NCI-H1436 (cell line): ENCODE measurements around the gene TADA1.
"Not testable (repeated sequence)": the region's sequence is repeated elsewhere in the genome, so short reads cannot be mapped to it uniquely, and the experiment has no call there.

Experiments
- DNase-seq: peaks from one replicate; lab custom pipeline; 2025; lab: John Stamatoyannopoulos, UW

TADA1 gene

DNA sequence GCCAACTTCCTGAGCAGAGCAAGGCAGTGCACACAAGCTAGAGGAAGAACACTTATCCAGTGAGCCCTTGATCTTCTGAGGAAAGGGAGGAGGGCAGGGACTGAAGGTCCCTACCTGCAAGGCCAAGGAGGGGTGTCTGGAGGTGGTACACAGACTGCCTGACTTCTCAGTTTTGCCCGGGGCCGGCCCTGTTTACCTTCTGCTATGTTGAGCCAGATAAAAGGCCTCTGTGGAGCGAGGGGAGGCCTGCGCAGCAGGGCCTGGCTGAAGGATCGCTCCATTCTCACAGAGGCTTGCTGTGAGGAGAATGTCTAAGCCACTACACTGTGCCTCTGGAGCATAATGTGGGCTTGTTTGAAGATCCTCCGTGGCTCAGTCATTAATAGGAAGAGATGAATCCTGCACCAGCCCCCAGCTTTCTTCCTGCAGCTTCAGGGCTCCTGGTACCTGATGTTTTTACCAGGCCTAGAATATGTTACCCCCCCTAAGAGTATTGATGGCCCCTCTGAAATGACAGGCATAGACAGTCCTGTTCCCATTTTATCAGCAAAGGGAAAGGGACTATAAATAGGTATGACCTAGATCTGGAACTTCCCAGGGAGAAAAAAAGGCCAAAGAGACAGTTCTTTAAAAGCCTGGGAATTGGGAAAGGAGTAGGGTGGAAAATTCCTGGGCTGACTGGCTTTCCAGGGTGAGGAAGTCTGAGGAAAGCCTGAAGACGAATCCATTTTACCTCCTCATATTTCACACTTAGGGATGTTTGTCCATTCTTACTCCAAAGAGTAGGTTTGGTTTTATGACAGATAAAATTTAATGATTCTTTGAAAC is 32.1 kb downstream of the TADA1 start:
- DNase-seq: no peak

DNA sequence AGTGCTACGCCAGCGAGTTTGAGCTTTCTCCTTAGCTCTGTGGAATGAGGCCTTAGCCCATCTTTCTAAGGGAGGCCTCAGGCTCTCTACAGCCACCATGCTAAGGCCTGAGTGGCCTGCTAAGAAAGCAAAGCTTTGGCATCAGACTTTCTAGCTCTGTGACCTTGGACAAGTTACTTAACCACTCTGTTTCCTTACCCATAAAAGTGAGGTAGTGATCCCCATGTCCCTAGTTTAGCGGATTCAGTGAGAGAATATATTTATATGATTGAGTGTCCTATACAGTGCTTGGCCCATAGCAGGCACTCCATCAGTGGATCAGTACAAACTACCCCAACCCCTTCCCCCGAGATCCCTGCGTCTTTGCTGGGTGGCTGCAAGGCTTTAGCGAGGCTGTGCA is 32.7 kb downstream of the TADA1 start:
- no peak for DNase-seq

- no peak for DNase-seq
Observed at GRCh38 chr1:166840309-166841274, 35.5 kb downstream of the TADA1 start.

GRCh38 chr1:166839600-166840308 is 36.3 kb downstream of the TADA1 start:
- DNase-seq: peak; percentile 33

DNA sequence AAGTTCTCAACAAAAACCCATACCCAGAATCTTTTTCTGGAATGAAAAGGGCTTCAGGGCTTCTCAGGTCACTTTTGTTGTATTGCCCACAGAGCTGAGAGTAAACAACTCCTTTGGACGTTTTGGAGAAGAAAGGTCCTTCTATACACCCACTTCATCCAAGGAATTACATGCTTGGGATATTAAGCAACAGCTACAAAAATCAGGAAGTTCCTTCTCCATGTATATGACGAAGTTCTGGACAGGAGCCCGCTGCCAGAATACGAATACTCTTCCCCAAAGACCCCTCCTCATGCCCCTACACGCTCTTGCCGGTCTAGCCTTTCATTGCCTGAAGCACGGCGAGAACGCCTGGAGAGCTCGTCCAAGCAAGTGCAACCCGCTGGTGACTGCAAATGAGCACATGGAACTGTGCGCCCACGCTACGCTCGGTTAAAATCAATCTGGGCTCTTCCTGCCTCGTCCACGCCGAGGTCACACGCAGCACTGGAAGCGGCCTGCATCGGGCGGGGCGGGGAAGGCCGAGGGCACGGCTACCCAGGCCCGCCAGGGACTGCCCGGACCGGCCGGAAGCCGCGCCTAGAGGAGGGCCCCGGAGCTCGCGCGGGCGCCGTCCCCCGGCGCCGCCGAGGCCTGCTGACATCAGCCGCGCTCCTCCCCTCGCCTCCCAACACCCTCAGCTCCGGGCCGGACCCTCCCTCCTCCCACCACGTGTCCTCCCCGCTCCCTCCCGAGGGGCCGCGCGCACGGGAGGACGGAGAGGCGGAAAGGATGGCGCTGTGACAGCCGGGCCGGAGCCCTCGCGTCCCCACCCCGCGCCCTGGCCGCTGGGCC is 37.1 kb downstream of the TADA1 start, which contains the start of gene POGK:
Gene POGK (plus strand): TSS at position 710 of the 834 bp plus-strand sequence. CDS start 1,482 bp downstream, outside the sequence.
- peak; percentile 87 for DNase-seq

DNA sequence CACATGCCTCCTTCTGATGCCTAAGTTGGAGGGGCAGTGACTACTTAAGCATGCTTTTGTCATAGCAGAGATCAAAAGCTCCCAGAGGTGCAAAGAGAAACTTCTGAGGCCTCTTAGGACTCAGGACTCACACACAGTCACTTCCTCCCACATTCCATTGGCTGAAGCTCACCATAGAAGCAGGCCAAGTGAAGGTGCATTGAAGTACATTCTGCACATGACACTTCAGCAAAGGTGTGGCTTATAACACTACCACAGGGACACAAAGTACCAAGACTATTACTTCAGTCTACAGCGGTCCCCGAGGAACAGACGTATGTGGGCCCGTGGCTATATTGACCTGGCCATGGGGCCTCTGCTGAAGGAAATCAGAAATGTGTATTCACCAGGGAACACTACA is 39.3 kb downstream of the TADA1 start:
- DNase-seq: no peak

DNA sequence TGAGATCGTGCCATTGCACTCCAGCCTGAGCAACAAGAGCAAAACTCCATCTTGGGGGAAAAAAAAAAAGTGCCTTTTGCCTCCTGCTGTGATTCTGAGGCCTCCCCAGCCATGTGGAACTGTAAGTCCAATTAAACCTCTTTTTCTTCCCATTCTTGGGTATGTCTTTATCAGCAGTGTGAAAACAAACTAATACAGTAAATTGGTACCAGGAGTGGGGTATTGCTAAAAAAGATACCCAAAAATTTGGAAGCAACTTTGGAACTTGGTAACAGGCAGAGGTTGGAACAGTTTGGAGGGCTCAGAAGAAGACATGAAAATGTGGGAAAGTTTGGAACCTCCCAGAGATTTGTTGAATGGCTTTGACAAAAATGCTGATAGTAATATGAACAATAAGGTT is 46.3 kb downstream of the TADA1 start:
- not testable (repeated sequence) for DNase-seq

DNA sequence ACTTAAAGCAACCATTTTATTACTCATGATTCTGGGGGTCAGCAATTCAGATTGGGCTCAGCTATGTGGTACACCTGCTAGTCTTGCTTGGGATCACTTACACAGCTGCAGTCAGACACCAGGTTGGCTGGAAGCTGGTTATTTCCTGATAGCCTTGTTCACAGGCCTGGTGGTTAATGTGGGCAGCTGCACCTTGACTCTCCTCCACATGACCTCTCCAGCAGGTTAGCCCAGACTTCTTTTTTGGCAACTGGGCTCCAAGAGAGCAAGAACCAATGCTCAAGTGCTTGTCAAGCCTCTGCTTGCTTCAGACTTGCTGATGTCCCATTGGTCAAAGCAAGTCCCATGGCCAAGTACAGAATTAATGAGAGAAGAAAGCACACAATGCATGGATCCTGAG is 48.6 kb downstream of the TADA1 start:
- no peak for DNase-seq

- DNase-seq: no peak
Observed at GRCh38 chr1:166822385-166822784, 53.7 kb downstream of the TADA1 start.

DNA sequence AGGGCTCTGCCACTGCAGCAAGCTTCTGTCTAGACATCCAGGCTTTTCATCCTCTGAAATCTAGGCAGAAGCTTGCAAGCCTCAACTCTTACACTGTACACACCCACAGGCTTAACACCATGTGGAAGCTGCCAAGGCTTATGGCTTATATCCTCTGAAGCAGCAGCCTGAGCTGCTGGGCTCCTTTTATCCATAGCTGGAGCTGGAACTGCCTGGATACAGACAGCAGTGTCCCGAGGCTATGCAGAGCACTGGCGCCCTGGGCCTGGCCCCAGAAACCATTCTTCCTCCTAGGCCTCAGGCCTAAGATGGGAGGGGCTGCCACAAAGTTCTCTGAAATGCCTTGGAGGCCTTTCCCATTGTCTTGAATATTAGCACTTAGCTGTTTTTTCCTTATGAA is 56.1 kb downstream of the TADA1 start:
- no peak for DNase-seq

DNA sequence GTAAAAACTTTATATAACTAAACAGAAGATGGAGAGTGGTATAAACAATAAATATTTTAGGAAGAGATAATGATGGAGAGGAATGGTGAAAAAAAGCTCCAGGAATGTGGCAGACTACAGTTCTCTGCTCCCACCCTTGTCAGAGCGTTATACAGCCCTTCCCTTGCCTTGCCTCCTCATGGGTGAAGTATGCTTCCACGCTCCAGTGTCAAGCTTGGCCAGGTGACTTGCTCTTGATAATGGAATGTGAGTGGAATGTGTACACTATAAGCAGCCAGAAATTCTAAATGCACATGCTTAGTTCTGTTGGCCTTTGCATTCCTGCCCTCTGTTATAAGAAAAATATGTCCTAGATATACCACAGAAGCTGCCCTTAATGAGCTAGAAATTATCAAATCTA is 61.5 kb downstream of the TADA1 start:
- DNase-seq: no peak

DNA sequence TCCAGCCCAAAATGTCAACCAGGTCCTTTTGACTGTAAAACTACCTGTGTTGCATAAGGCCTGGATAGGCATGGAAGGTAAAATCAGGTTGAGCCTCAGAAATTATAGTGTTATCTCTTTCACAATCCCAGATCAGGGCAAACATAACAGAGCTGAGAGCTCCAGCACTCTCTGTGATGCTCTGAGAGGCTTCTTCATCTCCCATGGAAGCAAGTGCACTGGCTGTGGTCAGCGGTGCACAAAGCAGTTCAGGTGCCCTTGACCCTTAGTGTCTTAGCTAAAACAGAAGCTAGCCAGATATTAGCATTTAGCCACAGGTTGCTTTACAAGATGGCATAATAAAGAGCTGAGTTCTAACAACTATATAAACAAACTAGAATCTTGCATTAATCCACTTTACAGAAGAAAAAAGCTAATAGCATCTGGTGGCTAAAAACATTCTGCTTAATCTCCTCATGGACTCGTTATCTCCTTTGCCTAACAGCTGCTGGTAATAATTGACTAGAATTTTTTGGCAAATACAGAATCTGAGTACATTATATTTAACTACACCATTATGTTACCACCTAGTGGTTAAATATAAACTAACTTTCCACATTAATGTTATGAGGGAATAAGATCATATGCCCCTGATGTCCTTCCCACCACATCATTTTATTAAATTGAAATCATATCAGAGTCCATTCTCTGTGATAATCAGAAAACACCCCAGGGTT is 62.4 kb downstream of the TADA1 start:
- no peak for DNase-seq

GRCh38 chr1:166811691-166812090 is 64.4 kb downstream of the TADA1 start:
- no peak for DNase-seq

GRCh38 chr1:166808952-166809351 is 67.1 kb downstream of the TADA1 start:
- no peak for DNase-seq
